Stimulated activated CD8-positive, alpha-beta memory T cell treated with anti-CD3 and anti-CD28 coated beads, Interleukin-12 subunit alpha, Interleukin-12 subunit beta, amount 100 ng/mL, for 24 hours (primary cell): ENCODE results near the gene PADI3.
A peak's percentile ranks its signal among the peaks of the same experiment; 100 is the strongest.
"Not testable (repeated sequence)": the region's sequence is repeated elsewhere in the genome, so short reads cannot be mapped to it uniquely, and the experiment has no call there.

ENCODE experiments used
- DNase-seq: peaks from one replicate; pipeline ENCODE4 v3.0.0-alpha.2; 2020; ENCODE audit errors: extremely low read depth

The PADI3 gene

DNA sequence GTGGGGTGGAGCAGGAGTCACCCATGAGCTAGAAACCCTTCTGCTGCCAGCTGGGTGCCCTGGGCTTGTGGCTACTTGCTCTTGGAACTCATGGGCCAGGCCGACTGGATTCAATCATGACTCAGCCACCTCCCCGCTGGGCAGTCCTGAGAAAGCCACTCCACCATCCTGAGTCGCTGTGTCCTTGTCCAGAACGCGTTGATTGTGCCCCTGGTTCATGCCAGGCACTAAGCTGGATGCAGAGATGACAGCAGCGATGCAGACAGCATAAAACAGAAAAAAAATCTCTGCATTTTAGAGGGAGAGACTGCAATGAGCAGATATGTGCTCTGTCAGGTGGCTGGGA lies 33.4 kb upstream of the PADI3 start:
- no peak for DNase-seq

DNA sequence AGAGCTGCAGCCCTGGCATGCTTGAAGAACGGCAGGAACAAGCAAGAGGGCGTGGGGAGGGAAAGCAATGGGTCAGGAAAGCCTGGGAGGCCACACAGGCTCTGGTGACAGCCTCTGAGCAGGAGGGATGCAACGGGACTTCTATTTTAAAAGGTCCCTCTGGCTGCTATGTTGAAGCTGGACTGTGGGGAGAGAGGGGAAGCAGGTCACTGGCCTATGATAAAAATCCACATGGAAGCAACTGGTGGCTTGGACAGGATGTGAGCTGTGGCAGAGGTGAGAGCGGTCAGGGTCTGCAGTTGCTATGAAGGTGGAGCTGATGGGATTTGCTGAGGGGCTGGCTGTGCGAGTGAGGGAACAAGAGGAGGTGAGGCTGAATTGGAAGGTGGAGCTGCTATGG lies 32.8 kb upstream of the PADI3 start:
- DNase-seq = no peak

DNA sequence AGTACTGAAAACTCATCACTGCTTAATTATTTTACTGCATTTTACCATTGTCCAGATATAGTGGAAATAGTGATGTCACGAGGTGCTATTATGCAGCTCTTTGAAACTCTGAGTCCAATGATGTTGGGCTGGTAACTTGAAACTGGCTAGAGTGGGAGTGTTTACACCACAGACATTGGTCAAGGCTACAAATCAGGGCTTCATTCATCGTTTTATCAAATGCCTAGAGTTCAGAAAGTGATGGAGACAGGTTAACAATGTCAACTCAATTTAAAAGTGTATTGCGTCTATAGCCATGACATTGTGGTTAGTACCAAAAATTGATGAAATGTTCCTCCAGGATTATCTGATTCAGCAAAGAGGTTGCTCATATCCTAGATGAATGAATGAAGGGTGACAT lies 31.3 kb upstream of the PADI3 start:
- DNase-seq = no peak

DNA sequence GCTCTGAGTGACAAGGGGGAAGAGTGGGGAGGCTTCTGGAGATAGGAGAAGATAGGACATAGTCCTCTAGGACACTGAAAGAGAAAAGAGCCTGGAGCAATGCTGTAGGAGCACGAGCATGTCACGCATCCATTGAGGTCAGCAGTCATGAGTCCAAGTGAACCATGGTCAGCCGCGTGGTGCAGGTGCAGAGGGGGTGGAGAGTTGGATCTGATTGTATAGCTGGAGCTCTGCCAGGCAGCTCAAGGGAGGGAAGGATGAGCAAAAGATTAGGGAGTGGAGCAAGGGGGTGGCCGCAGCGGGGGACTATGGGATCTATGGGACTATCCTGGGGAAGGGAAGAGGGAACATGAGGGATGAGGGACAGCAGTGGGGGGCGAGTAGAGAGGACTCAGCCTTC lies 30.0 kb upstream of the PADI3 start:
- DNase-seq = no peak

DNA sequence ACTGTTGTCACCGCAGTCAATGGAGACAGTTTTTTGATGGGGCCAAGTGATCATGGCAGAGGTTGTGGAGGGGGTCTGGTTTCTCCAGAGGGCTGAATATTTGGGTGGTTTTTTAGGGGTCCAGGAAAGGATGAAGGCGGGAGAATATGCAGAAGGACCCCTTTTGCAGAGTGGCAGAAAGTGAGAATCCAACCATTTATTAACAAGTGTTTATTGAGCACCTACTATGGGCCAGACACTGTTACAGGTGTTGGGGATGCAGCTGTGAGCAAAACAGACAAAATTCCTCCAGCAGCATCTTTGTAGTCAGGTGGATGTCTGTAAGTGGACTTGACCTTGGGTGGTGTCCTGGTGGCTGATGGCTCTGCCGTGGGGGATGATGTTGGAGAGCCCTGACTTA lies 28.6 kb upstream of the PADI3 start:
- no peak for DNase-seq

DNA sequence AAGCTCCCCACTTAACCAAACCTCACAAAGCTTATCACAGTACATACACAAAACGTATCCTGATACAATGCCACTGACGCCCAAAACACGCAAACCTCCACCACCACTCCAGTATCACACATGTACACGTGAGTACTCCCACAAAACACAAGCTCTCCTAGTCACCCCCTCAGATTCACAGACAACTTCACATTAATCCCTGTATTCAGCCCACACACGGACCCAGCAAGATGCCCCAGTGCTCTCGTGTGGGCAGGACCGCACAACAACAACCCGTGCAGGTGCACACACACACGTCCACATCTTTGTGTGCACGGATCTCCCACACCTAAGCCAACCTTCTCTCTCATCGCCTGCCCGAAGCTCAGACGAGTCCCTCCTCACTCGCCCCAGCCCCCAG lies 26.3 kb upstream of the PADI3 start:
- no peak for DNase-seq

DNA sequence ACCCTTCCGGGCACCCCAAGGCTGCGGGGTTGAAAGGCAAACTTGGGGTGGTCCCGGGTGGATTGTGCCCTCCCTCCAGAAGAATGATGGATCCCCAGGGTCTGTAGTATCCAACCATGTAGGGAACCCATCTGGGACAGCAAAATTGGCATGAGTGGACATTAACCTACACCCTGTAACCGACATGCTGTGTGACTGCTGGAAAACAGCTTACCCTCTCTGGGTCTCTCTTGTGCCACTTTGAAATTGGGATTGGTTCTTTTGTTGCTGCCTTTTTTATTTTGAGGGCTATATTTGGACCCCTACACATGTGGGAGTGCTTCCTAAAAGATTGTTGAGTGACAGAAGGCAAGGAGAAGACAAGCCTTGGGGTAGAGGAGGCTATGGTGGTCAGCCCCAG lies 24.5 kb upstream of the PADI3 start:
- no peak for DNase-seq

DNA sequence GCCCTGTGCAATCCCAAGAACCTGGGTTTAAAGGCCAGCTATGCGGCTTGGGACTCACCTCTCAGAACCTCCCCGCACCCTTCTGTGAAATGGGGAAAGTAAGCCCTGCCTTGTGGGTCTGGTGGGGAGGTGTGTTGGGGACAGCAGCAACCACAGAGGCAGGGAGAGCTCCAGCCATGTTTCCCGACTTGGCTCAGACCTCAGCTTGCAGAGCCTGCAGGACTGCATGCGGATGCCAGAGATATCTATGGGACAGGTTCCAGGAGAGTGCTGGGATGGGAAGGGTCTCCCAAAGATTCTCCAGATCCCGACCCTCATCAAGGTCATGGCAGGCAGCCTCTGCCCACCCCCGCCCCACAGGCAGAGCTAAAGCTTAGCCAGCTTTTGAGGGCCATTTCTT lies 23.8 kb upstream of the PADI3 start:
- DNase-seq = no peak

DNA sequence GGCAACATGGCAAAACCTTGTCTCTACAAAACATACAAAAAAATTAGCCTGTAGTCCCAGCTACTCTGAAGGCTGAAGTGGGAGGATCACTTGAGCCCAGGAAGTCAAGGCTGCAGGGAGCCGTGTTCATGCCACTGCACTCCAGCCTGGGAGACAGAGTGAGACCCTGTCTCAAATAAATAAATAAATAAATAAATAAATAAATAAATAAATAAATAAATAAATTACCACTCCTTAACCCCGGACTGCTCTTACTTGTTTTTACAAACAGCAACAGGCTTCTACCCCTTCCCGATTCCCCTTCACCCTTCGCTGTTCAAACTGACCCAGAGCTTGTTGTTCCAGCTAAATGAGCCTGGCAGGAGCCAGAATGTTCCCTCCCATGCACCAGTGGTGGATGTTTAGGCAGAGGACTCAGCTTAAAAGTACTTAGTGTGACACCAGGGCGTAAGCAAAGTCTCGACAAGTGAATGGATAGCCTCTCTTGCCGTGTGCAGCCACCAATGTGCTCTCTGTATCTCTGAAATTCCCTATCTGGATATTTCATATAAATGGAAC lies 21.5 kb upstream of the PADI3 start:
- no peak for DNase-seq

DNA sequence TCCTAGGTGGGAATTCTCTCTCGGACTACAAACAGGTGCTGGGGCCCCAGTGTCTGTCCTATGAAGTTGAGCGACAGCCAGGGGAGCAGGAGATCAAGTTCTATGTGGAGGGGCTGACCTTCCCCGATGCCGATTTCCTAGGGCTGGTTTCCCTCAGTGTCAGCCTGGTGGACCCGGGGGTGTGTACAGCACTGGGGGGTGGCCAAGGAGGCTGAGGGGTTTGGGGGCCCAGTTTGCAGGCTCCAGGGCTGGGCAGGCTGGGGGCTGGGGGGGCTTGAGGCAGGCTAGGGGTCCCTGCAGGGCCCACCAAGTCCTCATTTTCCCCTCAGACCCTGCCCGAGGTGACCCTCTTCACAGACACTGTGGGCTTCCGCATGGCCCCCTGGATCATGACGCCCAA lies 20.3 kb upstream of the PADI3 start:
- DNase-seq = no peak

DNA sequence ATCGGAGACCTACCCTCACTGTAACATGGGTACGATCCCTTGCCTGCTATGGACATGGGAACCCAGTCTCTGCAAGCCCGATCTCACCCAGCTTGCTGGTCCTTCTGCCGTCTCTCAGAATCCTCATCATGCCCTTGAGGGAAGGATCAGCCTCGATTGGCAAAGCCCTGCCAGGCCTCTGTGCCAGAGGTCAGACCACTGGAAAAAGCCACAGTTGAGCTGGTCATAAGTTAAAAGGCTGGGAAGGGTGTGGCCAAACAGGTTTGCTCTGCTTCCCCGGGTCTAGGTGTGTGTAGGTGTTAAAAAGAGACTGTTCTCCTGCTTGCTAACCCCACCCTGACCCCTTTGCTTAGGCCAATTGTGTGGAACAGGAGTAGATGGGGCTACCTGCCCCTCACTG lies 19.5 kb upstream of the PADI3 start:
- DNase-seq = no peak

DNA sequence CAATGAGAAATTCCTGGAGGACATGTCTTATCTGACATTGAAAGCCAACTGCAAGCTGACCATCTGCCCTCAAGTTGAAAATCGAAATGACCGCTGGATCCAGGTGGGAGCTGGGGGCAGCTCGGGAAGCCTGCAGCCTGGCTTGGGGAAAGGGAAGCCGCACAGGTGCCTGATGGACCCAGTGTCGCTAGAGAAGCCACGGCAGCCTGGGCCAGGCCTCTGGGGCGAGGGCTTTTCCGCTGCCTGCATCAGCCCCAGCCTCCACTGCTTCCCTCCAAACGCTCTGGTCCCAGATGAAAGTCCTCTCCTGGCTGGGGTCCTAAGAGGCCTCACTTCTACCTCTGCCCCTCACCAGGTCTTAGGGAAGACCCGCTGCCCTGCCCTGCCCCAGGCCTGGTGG lies 18.8 kb upstream of the PADI3 start:
- no peak for DNase-seq

DNA sequence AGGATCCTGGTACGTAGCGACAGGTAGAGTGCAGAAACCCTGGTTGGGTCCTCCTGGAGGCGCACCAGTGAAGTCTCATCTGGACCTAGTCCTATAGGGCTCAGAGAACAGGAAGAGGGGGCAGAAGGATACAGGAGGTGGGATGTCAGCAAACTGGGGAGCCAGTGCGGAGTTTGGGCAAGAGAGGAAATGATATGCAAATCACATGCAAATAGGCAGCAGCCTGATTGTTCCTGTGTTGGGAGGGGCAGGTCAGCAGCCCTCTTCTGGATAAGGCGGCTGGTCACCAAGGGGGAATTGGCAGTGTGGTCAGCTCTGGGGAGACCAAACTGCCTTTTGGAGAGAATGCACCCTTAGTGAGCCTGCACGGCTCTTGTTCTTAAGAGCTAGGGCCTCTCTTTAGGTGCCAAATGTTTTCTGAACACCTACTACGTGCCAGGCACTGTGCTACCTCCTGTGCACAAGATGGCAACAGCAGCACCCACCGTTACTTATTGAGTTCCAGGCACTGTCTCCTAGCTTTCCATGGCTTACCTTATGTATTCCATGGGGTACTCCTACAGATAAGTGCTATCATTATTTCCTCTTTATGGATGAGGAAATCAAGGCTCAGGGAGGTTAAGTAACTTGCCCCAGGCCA lies 18.1 kb upstream of the PADI3 start:
- no peak for DNase-seq

DNA sequence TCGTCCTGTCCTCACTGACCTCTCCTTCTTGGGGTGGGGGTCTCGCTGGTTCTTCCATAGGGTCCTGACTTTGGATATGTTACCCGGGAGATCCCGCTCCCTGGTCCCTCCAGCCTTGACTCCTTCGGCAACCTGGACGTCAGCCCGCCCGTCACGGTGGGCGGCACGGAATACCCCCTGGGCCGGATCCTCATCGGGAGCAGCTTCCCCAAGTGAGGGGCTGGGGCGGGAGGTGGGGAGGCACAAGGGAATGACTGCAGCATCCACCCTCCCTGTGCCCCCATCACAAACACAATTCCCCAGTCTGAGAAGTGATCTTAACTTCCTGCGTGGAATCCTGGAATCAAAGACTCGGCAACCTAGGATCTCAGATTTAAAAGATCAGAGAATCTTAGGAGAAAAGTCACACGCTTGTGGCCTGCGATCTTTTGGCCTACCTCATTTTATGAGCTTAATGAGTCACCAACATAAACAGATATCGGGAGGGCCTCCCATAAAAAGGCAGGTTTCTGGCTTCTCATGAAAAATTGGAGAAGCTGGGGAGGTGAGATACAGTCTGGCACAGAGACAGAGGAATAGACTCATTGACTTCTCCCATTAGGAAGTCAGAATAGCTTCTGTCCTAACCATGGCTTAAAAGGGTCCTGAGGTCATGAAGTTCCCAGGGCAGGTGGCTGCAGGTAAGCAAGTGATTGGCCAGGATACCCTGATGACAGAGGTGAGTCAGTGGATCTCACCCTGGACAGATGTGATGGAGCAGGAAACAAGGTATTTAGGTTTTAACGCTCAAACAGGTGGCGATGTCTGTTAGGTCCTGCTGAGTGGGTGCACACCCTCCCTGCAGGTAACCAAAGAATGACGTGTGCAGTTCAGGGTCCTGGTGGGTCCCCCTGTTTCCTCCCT lies 15.9 kb upstream of the PADI3 start:
- no peak for DNase-seq

DNA sequence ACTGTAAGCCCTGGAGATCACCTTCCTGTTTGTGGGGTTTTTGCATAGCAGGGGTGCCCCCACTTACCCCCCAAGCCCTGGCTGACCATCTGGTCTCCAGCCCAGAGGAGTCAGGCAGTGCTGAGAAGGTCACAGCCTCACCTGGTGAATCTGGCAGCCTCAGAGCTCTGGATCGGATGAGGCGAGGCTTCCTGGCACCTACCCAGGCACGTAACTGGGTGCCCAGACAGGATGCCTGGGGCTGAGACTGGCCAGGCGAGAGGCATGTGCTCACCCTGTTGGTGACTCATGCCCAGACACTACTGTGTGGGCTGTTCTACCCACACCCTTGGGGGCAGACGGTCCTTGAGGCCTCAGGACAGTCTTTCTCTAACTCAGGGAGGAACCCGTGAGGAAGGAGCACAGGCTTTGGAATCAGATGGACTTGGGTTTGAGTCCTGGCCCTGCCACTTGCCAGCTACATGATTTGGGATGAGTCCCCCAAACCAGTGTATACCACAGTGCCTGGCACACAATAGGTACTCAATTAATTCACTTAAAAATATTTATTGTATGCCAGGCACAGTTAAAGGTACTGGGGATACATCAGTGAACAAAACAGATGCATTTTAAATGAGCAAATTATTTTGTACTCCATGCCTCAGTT lies 15.1 kb upstream of the PADI3 start:
- DNase-seq = no peak

DNA sequence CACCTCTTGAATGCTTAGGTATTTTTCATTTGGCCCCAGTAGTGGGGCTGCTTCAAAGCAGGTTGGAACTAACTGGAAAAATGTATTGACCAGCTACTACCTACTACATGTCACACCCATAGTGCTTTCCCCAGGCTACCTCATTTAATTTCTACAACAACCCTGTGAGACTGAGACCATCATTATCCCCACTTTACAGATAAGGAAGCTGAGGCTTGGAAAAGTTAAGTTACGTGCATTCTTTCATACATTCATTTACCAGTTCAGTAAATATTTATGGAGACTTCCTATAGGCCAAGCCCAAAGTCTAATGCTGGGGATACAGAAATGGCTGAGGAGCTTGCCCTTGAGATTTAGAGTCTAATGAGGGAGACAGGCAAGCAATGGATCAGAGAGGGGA lies 14.5 kb upstream of the PADI3 start:
- no peak for DNase-seq

DNA sequence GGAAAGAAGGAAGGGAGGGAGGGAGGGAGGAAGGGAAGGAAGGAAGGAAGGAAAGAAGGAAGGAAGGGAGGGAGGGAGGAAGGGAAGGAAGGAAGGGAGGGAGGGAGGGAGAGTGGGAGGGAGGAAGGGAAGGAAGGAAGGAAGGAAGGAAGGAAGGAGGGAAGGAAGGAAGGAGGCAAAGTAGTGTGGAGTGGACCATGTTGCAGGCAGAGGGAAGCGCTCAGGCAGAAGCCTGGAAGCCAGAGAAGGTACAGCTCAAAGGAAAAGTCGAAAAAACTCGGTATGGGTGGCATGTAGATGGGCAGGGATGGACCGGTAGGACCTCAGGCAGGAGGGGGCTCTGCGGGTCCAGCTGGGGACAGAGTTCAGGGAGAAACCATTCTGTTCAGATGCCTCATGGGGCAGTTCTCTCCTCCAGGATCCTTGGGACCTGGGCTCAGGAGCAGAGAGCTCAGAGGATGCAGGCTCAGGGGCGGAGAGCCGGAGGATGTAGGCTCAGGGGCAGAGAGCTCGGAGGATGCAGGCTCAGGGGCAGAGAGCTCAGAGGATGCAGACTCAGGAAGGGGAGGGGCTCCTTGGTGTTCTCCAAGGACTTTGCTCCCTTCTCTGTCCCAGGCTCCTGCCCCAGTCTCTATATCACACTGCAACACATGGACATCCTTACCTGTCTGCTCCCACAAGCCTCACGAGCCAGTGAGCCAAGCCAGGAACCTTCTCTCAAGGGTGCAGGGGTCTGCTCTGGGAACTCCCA lies 13.6 kb upstream of the PADI3 start:
- DNase-seq = no peak

DNA sequence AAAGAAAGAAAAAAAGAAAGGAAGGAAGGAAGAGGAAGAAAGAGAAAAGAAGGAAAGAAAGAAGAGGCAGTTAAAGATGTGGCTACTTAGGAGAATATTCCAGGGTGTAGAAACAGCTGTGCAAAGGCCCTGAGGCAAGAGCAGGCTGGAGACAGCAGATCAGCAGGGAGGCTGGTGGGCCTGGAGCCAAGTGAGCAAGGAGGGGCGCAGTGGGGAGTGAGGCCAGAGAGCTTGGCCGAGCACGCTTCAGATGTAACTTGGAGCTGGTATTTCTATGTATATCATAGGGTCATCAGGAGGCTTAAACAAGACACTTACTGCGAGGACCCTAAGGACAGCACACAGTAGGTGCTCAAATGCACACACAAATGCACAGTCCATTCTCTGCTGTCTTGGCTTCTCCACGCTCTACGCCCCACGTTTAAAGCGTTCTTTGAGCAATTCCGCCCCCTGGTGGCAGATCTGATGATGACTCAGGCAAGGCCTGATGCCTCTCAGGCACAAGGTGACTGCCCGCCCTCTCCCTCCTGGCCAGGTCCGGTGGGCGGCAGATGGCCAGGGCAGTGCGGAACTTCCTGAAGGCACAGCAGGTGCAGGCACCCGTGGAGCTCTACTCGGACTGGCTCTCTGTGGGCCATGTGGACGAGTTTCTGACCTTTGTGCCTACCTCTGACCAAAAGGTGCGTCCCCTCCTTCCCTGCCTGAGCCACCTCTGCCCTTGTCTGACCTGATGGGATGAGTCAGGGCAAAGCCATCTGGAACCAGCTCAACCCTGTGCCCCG lies 11.9 kb upstream of the PADI3 start:
- DNase-seq = peak; percentile 70

DNA sequence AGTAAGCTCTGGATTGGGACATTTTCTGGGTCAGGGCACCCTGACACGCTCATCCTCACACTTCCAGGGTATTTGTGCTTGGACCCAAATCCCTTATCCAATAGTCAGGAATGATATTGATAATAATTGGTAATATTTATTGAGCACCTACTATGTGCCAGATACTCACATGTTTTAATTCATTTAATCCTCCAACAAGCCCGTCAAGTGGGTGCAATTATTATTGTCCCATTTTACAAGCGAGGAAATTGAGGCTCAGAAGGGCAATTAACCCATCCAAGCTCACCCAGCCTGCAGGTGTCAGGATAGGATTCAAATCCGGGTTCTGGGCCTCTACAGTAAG lies 11.4 kb upstream of the PADI3 start:
- DNase-seq = no peak

DNA sequence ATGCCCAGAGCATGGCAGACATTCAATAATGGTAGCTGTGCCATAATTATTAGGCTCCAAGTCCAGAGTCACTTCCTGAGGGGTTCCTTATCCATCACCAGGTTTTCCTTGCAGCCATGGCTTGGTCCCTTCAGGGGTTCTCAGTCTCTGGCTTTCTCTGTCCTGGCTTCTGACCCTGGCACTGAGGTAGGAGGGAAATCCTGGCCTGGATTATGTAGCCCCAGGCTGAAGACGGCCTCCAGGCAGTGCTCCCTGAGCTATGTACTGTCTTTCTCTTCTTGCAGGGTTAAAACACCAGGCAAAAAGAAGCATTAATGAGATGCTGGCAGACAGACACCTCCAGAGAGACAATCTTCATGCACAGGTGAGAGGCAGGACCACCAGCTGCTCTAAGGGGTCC lies 9.5 kb upstream of the PADI3 start:
- DNase-seq = no peak

DNA sequence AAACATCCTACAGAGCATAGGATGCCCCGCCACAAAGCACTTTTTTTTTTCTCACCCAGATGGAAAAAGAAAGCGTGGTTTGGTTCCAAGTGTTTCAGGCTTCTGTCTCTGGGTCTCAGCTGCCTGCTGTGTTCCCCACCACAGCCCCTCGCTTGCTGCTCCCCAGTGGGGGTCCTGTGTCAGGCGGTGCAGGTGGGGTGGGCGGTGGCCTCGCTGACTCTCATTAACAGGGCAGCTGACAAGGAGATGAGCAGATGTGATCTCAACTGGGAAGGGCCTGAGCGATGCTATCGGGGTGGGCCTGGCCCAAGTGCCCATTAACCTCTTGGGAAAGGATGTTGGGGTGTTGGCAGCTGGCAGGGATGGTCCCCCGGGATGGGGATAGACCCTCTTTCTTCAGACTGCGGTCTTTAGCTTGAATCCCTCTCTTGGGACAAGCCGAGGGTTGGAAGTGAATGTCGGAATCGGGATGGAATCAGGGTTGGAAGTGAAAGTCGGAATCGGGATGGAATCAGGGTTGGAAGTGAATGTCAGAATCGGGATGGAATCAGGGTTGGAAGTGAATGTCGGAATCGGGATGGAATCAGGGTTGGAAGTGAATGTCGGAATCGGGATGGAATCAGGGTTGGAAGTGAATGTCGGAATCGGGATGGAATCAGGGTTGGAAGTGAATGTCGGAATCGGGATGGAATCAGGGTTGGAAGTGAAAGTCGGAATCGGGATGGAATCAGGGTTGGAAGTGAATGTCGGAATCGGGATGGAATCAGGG lies 7.7 kb upstream of the PADI3 start:
- not testable (repeated sequence) for DNase-seq
